GM18951 (cell line): ENCODE measurements around the gene EFS.

Experiments used
- POLR2A ChIP-seq: IDR thresholded peaks from 4 replicates; pipeline ENCODE4 v1.6.1; 2011; ENCODE audit warnings: mild to moderate bottlenecking; ENCODE audit not compliant: insufficient read length, insufficient read depth; ENCODE audit errors: extremely low read depth
- in situ Hi-C: fragments of 300-500 bp; cut with MboI; formaldehyde crosslinking; loops from one replicate; pipeline ENCODE4 v1.12.0; 2022; ENCODE audit warnings: low sequenced_read_pairs, mixed read lengths, inconsistent platforms; ENCODE audit not compliant: unreplicated experiment

The EFS gene

DNA sequence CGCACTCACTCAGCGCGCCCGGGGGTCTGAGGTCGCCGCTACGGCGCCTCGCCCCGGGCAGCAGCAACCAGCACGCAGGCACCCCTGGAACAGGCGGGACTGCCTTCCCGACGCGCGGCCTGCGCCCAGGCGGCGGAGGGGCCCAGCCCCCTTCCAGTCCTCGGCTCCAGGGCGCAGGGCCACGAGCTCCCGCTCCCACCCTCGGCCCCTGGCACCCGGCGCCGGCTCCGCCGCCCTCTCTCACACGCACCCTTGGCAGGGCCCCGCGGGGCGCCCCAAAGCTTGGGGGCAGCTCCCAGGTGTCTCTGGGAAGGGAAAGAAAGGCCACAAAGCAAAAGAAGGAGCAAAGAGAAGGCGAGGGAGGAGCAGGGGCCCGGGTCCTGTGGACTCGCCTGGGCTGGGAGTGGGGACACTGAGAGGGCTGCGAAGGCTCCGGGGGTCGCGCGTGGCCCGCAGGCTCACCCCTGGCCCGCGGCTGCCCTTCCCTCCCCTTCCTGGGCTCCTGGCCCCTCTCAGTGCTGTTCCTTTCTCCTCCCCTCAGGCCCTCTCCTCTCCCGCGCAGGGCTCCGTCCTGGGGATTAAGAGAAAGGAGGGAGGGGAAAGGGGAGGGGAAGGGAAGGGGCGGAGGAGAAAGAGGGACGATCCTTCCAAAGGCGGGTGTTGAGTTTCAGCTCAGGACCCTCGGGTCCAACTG lies 907 bp upstream of the EFS start:
- in situ Hi-C loops: no loop called here
- no peak for TF ChIP-seq POLR2A

DNA sequence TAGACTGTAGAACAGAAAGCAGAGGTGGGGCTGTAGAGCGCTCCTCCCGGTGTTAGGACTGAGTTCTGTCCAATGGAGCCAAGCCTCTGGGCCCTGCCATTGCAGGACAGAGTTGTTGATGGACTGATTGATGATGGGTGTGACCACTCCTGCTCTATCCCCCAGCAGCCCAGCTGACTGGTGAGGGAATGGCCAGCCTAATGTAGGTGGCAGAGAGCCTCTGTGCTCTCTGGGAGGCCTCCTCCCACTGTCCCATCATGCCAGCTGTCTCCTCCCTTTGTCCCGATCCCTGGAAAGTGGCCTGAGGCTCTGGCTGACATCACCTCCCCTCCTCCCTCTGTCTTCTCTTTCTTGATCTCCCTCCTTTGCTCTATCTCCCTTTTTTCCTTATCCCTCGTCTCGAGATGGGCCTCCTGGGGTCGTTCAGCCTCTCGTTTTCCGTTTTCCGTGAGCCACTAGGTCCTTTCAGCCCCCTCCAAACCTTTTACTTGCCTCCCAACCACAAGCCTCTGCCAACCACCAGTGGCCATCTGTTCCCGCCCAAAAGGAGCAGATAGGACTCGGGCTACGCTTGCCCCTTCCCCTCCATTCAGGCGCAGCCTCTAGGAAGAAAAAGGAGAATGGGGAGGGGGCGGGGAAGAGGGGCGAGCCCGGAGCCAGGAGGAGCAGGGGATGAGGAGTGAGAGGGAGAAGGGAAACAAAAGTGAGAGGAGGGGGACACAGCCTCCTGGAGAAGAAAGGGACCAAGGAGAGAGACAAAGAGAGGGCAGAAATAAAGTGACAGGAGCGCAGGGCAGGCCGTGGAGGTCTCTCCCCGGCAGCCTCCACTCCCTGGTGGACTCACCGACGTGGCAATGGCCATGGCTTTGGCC lies 572 bp downstream of the EFS start:
- in situ Hi-C loops: no loop called here
- TF ChIP-seq POLR2A: no peak

DNA sequence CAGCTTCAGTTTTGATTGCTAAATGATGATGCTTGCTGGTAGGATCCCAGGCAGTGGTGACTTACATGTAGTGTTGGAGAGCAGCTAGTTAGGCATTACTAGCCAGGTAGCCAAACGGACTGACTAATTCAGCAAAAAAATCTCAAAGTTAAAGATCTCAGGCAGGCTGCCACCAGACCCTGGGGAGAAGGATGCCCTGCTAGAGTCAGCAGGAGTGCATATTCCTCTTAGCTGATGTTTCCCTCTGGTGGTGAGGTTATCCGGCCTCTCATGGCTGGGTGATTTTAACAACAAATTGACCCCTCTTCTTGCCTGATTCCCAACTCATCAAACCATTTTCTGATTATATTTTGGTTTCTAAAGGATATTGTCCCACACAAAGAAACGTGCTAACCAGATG lies 2.8 kb downstream of the EFS start:
- TF ChIP-seq POLR2A: no peak
- in situ Hi-C loops: no loop called here

DNA sequence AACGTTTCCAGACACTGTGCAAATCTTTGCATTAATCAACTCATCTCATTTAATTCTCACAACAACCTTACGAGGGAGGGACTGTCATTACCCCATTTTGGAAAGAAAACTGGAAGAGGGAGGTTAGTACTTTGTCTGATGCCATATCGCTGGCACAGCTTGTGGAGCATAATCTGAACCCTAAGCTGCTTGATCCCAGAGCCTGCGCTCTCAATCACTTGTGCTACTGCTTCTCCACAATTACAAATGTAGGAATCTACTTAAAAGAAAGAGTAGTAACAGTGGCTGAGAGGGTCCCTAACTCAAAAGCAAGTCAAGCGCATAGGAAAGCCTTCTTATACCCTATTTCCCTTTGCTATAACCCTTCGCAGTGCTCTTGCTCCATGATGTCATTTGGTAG lies 3.2 kb downstream of the EFS start:
- in situ Hi-C loops: no loop called here
- TF ChIP-seq POLR2A: no peak

DNA sequence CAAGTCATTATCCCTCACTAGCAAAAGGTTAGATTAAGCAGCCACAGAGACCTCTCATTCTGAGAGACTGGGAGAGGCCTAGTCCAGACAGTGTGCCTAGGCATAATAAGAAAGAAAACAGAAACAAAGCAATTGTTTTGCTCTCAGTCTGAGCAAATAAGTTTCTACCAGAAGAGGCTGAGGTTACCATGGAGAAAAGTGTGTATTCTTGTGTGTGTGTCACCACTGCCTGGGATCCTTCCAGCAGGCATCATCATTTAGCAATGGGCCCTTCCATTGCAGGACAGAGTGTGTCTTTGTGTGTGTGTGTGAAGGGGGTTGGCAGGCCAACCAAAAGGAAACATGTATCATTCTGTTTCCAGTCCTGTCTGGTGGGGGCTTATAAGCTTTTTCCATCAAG lies 3.7 kb downstream of the EFS start:
- in situ Hi-C loops: no loop called here
- no peak for TF ChIP-seq POLR2A

DNA sequence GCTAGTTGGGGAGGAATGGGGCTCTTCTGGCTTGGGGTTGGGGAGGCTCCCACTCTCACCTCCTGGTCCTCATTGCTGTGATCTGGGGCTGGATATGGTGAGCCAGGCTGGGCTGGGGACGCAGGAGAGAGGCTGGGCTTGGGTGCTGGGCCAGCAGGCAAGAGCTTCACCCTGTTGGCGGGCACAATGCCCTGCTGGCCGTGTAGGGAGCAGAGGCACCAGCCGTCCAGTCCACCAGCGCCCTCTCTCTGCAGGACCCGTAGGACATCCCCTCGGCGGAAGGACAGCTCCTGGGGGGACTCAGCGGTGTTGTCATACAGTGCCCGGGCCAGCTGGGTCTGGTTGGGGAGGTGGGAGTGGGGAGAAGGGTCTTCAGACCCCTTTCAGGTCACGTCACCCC lies 4.5 kb downstream of the EFS start:
- no peak for TF ChIP-seq POLR2A
- in situ Hi-C loops: no loop called here

DNA sequence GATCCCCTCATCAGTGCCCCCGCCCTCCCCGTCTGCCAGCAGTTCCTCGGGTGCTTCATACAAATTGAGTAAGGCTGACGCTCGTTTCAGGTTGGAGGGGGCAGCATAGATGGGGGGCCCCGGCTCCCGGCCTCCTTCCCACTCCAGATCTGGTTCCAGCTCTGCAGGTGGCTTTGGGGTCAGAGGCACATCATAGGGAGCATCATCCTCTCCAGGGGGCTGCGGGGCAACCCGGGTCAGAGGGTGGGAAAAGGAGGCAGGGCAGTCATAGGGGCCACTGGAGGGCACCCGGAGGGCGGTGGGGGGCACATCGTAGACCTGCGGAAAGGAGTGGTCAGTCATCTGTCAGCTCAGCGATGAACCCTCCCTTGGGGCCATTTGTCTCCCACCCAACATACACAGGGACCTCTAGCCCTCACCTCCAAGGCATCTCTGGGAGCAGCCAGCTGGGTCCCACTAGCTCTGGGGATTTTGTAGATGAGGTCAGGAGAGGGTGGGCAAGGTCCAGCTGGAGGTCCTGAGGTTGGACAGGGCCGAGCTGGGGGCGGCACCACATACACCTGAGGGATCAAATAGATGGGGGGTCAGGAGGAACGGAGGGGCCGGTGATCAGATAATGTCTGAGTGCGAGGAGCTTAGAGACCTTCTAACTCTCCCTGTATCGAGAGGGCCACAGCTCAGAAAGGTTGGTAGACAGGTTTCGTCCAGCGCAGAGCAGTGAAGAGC lies 5.1 kb downstream of the EFS start:
- in situ Hi-C loops: no loop called here

DNA sequence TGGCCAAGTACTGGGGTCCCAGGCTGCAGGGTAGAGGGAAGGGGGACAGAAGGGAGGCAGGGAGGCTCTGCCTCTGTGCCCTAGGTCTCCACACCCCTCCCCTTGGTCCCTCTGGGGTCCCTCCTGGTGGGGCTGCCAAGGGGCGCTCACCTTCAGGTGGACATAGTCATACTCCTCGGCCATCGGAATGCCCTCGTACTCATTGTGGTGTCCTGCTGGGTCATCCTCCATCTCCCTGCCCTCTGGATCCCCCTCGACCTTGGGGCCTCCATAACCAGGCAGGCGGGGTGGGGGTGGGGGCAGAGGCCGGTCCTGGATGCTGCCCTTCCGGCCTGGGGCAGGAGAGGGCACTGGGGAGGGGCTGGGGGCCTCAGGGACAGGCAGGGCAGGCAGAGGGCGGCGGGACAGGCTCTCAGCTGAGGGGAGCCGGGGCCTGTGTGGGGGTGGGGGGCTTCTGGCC lies 5.8 kb downstream of the EFS start:
- in situ Hi-C loops: no loop called here
- TF ChIP-seq POLR2A: no peak

More for the DNA sequence above, 5.1 kb downstream of the EFS start:
- TF ChIP-seq POLR2A: no peak

DNA sequence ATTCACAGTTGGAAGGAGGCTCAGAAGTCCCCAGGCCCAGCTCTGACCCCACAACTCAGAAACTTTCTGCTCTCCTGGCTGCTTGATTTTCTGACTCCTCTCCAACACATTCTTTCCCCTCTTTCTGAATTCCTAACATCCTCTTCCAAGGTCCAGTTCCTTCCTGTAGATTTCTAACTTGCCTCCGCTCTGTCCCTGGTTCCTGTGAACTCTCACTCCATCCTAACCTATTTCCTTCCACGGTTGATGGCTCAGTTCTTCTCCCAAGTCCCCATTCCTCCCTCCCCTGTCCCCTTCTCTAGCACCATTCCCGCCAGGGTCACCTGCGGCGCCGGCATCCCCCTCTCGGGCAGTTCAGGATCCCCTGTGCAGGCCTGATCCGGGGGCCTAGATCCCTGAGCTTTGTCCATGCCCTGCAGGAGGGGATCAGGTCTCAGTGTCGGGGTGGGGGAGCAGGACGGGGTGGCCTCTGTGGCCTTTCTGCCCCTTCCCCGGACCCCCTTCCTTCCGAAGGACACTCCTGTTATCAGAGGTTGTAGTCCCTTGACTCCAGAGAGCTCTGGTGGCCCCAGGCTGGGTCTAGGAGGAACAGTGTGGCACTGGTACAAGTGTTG lies 6.3 kb downstream of the EFS start:
- in situ Hi-C loops: no loop called here

DNA sequence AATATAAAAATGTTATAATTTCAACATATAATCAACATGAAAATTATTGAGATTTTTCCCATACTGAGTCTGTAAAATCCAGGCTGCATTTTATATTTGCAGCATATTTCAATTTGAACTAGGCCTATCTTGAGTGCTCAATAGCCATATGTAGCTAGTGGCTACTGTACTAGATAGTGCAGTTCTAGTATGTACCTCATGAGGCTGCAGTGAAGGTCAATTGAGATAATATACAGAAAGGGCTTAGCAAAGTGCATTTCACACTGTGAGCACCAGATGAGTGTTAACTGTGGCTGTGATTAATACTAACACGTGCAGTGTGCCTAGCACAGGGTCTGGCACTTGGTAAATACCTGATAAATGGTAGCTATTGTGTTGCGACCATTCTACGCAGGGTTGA lies 6.9 kb downstream of the EFS start:
- in situ Hi-C loops: no loop called here
- no peak for TF ChIP-seq POLR2A

More for the DNA sequence above, 6.3 kb downstream of the EFS start:
- no peak for TF ChIP-seq POLR2A

DNA sequence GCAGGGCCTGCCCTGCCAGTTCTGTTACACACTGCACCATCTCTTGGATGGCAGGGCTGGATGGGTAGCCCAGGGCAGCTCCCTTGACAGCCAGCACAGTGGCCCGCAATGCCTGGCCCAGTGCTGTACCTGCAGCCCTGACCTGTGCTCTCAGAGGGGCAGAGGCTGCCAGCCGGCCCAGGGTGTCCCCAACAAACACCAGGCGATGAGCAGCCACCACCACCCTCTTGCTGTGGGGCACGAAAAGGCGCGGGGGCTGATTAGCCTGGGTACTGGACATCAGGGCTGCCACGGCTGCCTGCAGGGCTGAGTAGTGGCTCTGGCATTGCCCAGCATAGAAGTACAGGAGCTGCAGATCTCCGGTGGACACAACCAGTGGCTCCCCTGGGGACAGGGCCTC lies 7.7 kb downstream of the EFS start:
- in situ Hi-C loops: no loop called here
- TF ChIP-seq POLR2A: no peak

DNA sequence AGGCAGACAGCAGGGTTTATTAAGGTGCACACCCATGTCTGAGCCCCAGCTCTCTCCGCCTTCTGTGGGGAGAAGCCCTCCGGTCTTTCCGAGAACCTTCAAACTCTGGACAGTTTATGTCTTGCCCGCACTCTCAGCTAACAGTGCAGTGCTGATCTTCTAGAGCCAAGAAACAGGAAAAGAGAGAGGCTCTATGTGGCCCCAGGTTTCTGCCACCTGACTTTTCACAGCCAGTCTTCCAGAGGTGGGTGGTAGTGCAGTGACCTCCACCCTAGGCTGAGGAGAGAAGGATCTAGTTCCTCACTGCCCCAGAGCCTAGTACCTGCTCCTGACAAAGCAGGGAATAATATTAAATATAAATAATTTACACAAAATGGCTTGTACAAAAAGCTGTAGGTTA lies 8.3 kb downstream of the EFS start:
- in situ Hi-C loops: no loop called here
- no peak for TF ChIP-seq POLR2A

DNA sequence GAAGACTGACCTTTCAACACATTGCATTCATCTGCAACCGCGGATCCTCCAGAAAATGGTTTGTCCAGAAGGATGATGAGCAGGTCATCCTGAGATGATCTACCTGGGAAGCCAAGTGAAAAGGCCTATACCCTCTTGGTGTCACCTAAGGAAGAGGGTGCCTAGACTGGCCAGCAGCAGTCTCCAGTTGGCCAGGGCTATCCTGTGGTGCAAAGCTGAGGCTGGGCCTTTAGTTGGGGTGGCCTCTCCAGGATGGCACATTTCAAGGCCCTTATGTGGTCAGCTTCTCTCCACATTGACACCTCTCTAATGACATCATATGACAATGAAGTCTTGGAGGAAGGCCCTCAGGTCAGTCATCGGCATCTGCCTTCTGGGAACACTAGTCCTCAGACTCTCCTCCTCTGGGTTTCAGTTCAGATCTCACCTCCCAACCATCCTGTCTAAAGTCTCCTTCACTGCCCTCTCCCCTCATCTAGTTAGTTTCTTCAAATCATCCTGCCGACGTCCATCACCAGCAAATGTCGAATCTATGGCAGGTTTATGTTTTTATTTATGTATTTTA lies 9.0 kb downstream of the EFS start:
- no peak for TF ChIP-seq POLR2A
- in situ Hi-C loops: no loop called here
